Neural crest cell (in vitro differentiated cells): ENCODE results near the gene FIBCD1. TPM values are rescaled to one million over a fixed set of nuclear protein-coding genes. Genes with fewer than 3 reads are reported as not detected.

ENCODE experiments used
- DNase-seq: peaks from one replicate; pipeline ENCODE4 v3.0.0; 2021; ENCODE audit warnings: low read depth, mixed read lengths, low spot score
- H3K27ac Mint-ChIP-seq: one replicate; pipeline ENCODE4 v1.8.0; 2021; ENCODE audit warnings: mild to moderate bottlenecking, mixed read lengths; ENCODE audit not compliant: unreplicated experiment
- H3K27me3 Mint-ChIP-seq: 2 replicates; pipeline ENCODE4 v1.8.0; 2021; ENCODE audit warnings: low read depth, mild to moderate bottlenecking, mixed read lengths
- H3K36me3 Mint-ChIP-seq: 2 replicates; pipeline ENCODE4 v1.8.0; 2021; ENCODE audit warnings: low read depth, mild to moderate bottlenecking, mixed read lengths
- H3K4me1 Mint-ChIP-seq: 2 replicates; pipeline ENCODE4 v1.8.0; 2021; ENCODE audit warnings: mixed read lengths
- H3K4me3 Mint-ChIP-seq: one replicate; pipeline ENCODE4 v1.8.0; 2021; ENCODE audit warnings: mild to moderate bottlenecking, mixed read lengths
- H3K9me3 Mint-ChIP-seq: 2 replicates; pipeline ENCODE4 v1.8.0; 2021; ENCODE audit warnings: mixed read lengths
- total RNA-seq: library from RNA; stranded (reverse); gene quantifications from 2 replicates; pipeline ENCODE4 v1.2.1, GENCODE V29; 2021
- TF ChIP-seq, protein P1 (sequence below): fragments of 200-600 bp; sonication (generic); conservative IDR thresholded peaks from 2 replicates; pipeline ENCODE4 v1.5.0; 2021; ENCODE audit warnings: antibody characterized with exemption, mild to moderate bottlenecking

FIBCD1 gene
- total RNA-seq, 1 donor from 2014 or later, result 0.23 TPM

DNA sequence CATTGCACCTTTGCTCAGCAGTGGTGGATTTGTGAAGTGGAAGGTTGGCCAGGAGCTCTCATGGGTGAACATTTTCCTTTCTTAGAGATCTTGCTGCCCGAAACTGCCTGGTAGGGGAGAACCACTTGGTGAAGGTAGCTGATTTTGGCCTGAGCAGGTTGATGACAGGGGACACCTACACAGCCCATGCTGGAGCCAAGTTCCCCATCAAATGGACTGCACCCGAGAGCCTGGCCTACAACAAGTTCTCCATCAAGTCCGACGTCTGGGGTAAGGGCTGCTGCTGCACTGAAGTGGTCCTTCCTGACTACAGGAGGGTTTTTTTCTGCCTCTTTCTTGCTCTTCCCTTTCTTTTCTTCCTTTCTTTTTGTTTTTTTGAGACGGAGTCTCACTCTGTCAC is 64.3 kb downstream of the FIBCD1 start:
- Mint-ChIP-seq H3K9me3 (no peaks in the 10 kb centered on the region), H3K36me3 (peaks cover 16% of the 10 kb centered on the region), H3K27me3 (no peaks in the 10 kb centered on the region), H3K27ac (no peak overlapping the region), H3K4me1 (peaks cover 17% of the 10 kb centered on the region), H3K4me3 (no peak overlapping the region)
- no peak for DNase-seq
- TF ChIP-seq, protein P1, sequence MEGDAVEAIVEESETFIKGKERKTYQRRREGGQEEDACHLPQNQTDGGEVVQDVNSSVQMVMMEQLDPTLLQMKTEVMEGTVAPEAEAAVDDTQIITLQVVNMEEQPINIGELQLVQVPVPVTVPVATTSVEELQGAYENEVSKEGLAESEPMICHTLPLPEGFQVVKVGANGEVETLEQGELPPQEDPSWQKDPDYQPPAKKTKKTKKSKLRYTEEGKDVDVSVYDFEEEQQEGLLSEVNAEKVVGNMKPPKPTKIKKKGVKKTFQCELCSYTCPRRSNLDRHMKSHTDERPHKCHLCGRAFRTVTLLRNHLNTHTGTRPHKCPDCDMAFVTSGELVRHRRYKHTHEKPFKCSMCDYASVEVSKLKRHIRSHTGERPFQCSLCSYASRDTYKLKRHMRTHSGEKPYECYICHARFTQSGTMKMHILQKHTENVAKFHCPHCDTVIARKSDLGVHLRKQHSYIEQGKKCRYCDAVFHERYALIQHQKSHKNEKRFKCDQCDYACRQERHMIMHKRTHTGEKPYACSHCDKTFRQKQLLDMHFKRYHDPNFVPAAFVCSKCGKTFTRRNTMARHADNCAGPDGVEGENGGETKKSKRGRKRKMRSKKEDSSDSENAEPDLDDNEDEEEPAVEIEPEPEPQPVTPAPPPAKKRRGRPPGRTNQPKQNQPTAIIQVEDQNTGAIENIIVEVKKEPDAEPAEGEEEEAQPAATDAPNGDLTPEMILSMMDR, result no peak

DNA sequence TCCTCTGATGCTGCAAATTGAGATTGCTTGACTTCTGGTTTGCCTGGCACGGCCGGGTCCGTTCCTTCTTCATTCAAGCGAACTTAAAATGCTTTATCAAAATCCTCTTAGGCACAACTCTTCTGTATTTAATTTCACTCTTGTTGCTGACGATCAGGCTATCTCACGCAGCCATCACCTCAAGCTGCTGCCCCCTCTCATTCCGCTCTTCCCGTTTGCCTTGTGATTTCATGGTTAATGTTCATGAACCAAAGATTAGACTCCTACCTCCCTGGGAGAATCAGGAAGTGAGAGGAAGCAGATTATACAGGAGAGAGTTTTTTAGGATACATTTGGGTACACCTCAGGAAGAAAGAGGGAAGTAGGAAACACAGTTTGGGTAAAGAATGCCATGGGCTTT is 65.1 kb downstream of the FIBCD1 start:
- Mint-ChIP-seq H3K9me3 (no peaks in the 10 kb centered on the region), H3K36me3 (peaks cover 10% of the 10 kb centered on the region)

DNA sequence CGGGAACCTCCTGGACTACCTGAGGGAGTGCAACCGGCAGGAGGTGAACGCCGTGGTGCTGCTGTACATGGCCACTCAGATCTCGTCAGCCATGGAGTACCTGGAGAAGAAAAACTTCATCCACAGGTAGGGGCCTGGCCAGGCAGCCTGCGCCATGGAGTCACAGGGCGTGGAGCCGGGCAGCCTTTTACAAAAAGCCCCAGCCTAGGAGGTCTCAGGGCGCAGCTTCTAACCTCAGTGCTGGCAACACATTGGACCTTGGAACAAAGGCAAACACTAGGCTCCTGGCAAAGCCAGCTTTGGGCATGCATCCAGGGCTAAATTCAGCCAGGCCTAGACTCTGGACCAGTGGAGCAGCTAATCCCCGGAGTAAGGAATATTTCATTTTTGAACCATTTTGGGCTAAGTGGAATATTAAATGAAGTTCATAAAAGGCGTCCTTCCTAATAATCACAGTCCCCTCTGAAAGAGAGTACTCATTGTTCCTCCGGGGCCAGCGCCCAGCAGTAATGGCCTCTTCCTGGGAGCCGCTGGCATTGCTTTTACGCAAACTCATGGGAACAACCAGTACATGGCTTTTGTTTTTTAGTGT is 66.0 kb downstream of the FIBCD1 start:
- Mint-ChIP-seq H3K27me3 (no peaks in the 10 kb centered on the region), H3K4me1 (peaks cover 17% of the 10 kb centered on the region), H3K27ac (no peak overlapping the region), H3K9me3 (no peaks in the 10 kb centered on the region), H3K4me3 (no peak overlapping the region), H3K36me3 (peaks cover 10% of the 10 kb centered on the region)
- TF ChIP-seq, protein P1, result no peak
- DNase-seq, result no peak

More for the DNA sequence above, 65.1 kb downstream of the FIBCD1 start:
- Mint-ChIP-seq H3K4me1 (peaks cover 17% of the 10 kb centered on the region), H3K4me3 (no peak overlapping the region), H3K27me3 (no peaks in the 10 kb centered on the region), H3K27ac (no peak overlapping the region)
- TF ChIP-seq, protein P1, result no peak
- DNase-seq, result no peak

DNA sequence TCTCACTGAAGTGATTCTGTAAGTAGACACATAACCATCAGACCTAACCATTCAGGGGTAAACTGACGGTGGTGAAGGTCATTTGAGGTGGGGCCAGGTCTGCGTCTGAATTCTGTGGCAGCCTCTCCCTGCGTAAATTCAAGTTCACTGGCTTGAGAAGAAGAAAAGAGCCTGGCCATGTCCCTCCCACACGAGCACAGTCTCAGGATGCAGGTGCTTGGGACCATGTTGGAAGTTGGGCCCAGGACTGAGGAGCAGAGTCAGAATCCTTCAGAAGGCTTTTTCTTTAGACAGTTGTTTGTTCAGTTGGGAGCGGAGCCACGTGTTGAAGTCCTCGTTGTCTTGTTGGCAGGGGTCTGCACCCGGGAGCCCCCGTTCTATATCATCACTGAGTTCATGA is 66.5 kb downstream of the FIBCD1 start:
- Mint-ChIP-seq H3K27me3 (no peaks in the 10 kb centered on the region), H3K4me1 (peaks cover 17% of the 10 kb centered on the region), H3K27ac (no peak overlapping the region), H3K9me3 (no peaks in the 10 kb centered on the region), H3K36me3 (peaks cover 10% of the 10 kb centered on the region), H3K4me3 (no peak overlapping the region)
- no peak for DNase-seq
- TF ChIP-seq, protein P1, result no peak

DNA sequence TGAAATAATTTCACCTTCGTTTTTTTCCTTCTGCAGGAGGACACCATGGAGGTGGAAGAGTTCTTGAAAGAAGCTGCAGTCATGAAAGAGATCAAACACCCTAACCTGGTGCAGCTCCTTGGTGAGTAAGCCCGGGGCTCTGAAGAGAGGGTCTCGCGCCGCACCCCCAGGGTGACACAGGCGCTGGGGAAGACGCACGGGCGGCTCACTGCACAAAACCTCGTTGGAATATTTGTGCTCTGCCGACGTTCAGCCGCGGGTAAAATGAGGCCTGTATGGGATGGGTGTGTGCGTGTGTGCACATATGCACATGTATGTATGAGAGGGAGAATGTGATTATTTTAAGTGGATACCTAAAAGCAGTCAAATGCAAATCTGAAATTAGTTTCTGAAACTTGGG is 67.0 kb downstream of the FIBCD1 start:
- DNase-seq, result no peak
- Mint-ChIP-seq H3K4me1 (peaks cover 17% of the 10 kb centered on the region), H3K4me3 (no peak overlapping the region), H3K36me3 (peaks cover 8% of the 10 kb centered on the region), H3K27ac (no peak overlapping the region), H3K9me3 (no peaks in the 10 kb centered on the region), H3K27me3 (no peaks in the 10 kb centered on the region)
- TF ChIP-seq, protein P1, result no peak
